A673 (cell line): Measurements from ENCODE around the gene ZC3H18. TPM values are rescaled to one million over a fixed set of nuclear protein-coding genes. Genes with fewer than 3 reads are reported as not detected.
A peak's percentile ranks its signal among the peaks of the same experiment; 100 is the strongest.

ENCODE experiments used
- BruUV-seq: library from RNA; stranded (reverse); fragments of 400-500 nt; replicated peaks from 2 replicates; lab custom pipeline; 2021; lab: Mats Ljungman, UMichigan
- CTCF ChIA-PET: fragments of 300-600 bp; sonication (Branson Sonifier 250); formaldehyde crosslinking; loops from one replicate; lab custom pipeline; 2022; ENCODE audit warnings: antibody characterized with exemption; lab: Charles Lee
- POLR2A ChIA-PET: fragments of 300-600 bp; sonication (Branson Sonifier 250); formaldehyde crosslinking; loops from one replicate; lab custom pipeline; 2022; ENCODE audit warnings: antibody characterized with exemption; ENCODE audit not compliant: low non-redundant PET; lab: Charles Lee
- DNase-seq: peaks from one replicate; pipeline ENCODE4 v3.0.0-alpha.2; 2015; ENCODE audit warnings: low spot score
- H3K27ac ChIP-seq: fragments of 200-600 bp; sonication (generic); 2 replicates; pipeline ENCODE4 v1.5.1; 2016; ENCODE audit warnings: mixed run types, low read depth, mild to moderate bottlenecking, mixed read lengths, antibody characterized with exemption, low read length; ENCODE audit not compliant: poor library complexity, severe bottlenecking
- H3K27me3 ChIP-seq: fragments of 200-600 bp; sonication (generic); replicated peaks from 2 replicates; pipeline ENCODE4 v1.6.1; 2017; ENCODE audit warnings: mixed run types, low read depth, mild to moderate bottlenecking, mixed read lengths, antibody characterized with exemption, low read length; ENCODE audit not compliant: insufficient read depth, poor library complexity
- H3K36me3 ChIP-seq: fragments of 200-600 bp; sonication (generic); 2 replicates; pipeline ENCODE4 v1.6.1; 2016; ENCODE audit warnings: mixed run types, mild to moderate bottlenecking, mixed read lengths, antibody characterized with exemption, low read length; ENCODE audit not compliant: insufficient read depth, poor library complexity, severe bottlenecking
- H3K4me1 ChIP-seq: fragments of 200-600 bp; sonication (generic); 2 replicates; pipeline ENCODE4 v1.6.1; 2017; ENCODE audit warnings: mixed run types, mild to moderate bottlenecking, mixed read lengths, antibody characterized with exemption, low read length; ENCODE audit not compliant: insufficient read depth, poor library complexity, severe bottlenecking
- H3K4me3 ChIP-seq: fragments of 200-600 bp; sonication (generic); 2 replicates; pipeline ENCODE4 v1.5.1; 2016; ENCODE audit warnings: low read depth, mixed run types, mild to moderate bottlenecking, mixed read lengths, low read length; ENCODE audit not compliant: poor library complexity, severe bottlenecking
- H3K9me3 ChIP-seq: fragments of 200-600 bp; sonication (generic); 2 replicates; pipeline ENCODE4 v1.6.1; 2016; ENCODE audit warnings: mixed run types, low read depth, mild to moderate bottlenecking, mixed read lengths, antibody characterized with exemption, low read length; ENCODE audit not compliant: poor library complexity, severe bottlenecking
- CTCF ChIP-seq: fragments of 300-800, 200-600 bp; sonication (generic); conservative IDR thresholded peaks from 2 replicates; pipeline ENCODE4 v1.5.1; 2017; ENCODE audit warnings: low read depth, mild to moderate bottlenecking, antibody characterized with exemption, low read length, moderate library complexity, mixed read lengths
- EZH2 ChIP-seq: fragments of 200-600 bp; sonication (generic); IDR thresholded peaks from 2 replicates; pipeline ENCODE4 v1.6.1; 2017; ENCODE audit warnings: borderline replicate concordance, low read depth, mild to moderate bottlenecking, mixed read lengths, antibody characterized with exemption, low read length; ENCODE audit not compliant: poor library complexity, severe bottlenecking
- intact Hi-C: fragments of 100-400 bp; cut with micrococcal nuclease; formaldehyde crosslinking; loops from one replicate; pipeline ENCODE4 v1.10.0; 2022; ENCODE audit not compliant: unreplicated experiment
- total RNA-seq: library from RNA; stranded (reverse); gene quantifications from 2 replicates; pipeline ENCODE4 v1.2.3, GENCODE V29; 2021

The ZC3H18 gene
- total RNA-seq, 1 experiment from 2014 or later, result 83.4 TPM

- POLR2A ChIA-PET, result no interaction called here
- no peak for DNase-seq
These were observed 13.8 kb upstream of the ZC3H18 start for GRCh38 chr16:88556294-88556988.

GRCh38 chr16:88558457-88559442 is 11.5 kb upstream of the ZC3H18 start:
- peaks cover 38% of the 10 kb centered on the region for H3K27me3 ChIP-seq
- no peak overlapping the region for H3K27ac ChIP-seq
- no peak overlapping the region for H3K4me3 ChIP-seq
- no peak for TF ChIP-seq EZH2
- peak; percentile 51 for TF ChIP-seq CTCF
- ChIA-PET CTCF (interaction anchor here (0.5 to 0.7 kb wide), 4 partner anchors 32 to 656 kb away, joined by 3 to 4 read pairs (median 4); no protein-coding TSS in a partner anchor), POLR2A (no interaction called here)
- peaks cover 3% of the 10 kb centered on the region for H3K4me1 ChIP-seq
- DNase-seq, result peak; percentile 78
- no peaks in the 10 kb centered on the region for H3K36me3 ChIP-seq
- H3K9me3 ChIP-seq, result no peaks in the 10 kb centered on the region
- intact Hi-C loops, result no loop called here
- BruUV-seq, result no TSS peak

More at GRCh38 chr16:88556294-88556988, 13.8 kb upstream of the ZC3H18 start:
- TF ChIP-seq EZH2 (no peak), CTCF (no peak)
- H3K9me3 ChIP-seq, result no peaks in the 10 kb centered on the region
- H3K4me3 ChIP-seq, result no peak overlapping the region
- CTCF ChIA-PET, result no interaction called here
- H3K27ac ChIP-seq, result no peak overlapping the region
- H3K27me3 ChIP-seq, result peaks cover 53% of the 10 kb centered on the region
- intact Hi-C loops, result no loop called here
- no peaks in the 10 kb centered on the region for H3K4me1 ChIP-seq
- no peaks in the 10 kb centered on the region for H3K36me3 ChIP-seq
- BruUV-seq, result no TSS peak

- intact Hi-C loops, result loop anchor here (5.0 kb wide), 1 partner anchor 784 kb away; no protein-coding TSS in a partner anchor
- ChIA-PET POLR2A (no interaction called here), CTCF (interaction anchor here (0.7 to 1.0 kb wide), 4 partner anchors 9 to 176 kb away, joined by 3 to 11 read pairs (median 6); partner anchors contain the start of gene ZC3H18)
- no peaks in the 10 kb centered on the region for H3K36me3 ChIP-seq
- no peak overlapping the region for H3K4me3 ChIP-seq
- no peak overlapping the region for H3K27ac ChIP-seq
- DNase-seq, result peak; percentile 55
- no peak for TF ChIP-seq EZH2
- no peak for TF ChIP-seq CTCF
- peaks cover 3% of the 10 kb centered on the region for H3K4me1 ChIP-seq
- no TSS peak for BruUV-seq
- no peaks in the 10 kb centered on the region for H3K9me3 ChIP-seq
- peaks cover 22% of the 10 kb centered on the region for H3K27me3 ChIP-seq
These were observed 9.3 kb upstream of the ZC3H18 start for GRCh38 chr16:88560714-88561484.
